GM12873 (cell line): ENCODE data around the gene ZNF407.

Source experiments
- TF ChIP-seq, protein P1 (sequence below): IDR thresholded peaks from 2 replicates; pipeline ENCODE4 v1.5.1; 2012; ENCODE audit warnings: low read depth, mild to moderate bottlenecking, moderate library complexity, low read length, control low read depth; ENCODE audit not compliant: insufficient read depth; ENCODE audit errors: missing control alignments

The ZNF407 gene

DNA sequence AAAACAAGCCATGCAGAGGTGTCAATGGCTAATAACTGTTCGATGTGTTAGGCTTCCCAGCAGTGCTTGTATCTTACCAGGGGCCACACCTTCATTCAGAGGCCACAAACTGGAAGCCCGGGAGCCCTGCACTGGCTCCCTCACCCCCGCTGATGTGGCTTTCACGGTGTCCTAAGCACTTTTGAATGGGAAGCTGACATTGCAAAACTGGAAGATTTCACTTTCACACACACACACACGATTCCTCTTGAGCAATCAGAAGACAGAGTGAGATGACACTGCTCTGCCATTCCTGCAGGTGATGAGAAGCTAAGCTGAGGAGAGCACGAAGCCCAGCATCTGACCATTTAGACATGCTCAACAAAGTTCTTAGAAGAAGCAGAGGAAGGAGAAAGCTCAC, 8.6 kb upstream of the ZNF407 start:
- TF ChIP-seq, protein P1, sequence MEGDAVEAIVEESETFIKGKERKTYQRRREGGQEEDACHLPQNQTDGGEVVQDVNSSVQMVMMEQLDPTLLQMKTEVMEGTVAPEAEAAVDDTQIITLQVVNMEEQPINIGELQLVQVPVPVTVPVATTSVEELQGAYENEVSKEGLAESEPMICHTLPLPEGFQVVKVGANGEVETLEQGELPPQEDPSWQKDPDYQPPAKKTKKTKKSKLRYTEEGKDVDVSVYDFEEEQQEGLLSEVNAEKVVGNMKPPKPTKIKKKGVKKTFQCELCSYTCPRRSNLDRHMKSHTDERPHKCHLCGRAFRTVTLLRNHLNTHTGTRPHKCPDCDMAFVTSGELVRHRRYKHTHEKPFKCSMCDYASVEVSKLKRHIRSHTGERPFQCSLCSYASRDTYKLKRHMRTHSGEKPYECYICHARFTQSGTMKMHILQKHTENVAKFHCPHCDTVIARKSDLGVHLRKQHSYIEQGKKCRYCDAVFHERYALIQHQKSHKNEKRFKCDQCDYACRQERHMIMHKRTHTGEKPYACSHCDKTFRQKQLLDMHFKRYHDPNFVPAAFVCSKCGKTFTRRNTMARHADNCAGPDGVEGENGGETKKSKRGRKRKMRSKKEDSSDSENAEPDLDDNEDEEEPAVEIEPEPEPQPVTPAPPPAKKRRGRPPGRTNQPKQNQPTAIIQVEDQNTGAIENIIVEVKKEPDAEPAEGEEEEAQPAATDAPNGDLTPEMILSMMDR = no peak

DNA sequence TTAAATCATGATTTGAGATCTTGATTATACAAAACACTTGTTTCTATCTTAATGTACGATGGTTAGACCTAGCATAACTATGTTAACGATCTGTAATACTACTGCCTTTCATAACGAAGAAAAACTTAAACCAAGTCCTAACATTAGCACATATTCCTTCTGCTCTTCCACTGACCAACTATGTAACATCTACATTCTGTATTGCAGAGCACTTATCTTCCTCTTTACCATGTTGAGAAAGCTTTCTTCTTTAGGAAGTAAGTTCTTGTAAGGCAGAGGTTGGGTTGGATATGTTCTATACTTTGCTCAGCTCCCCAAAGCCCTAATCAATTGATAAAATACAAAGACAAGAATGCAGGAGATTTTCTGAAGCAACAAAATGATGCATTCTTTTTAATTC, 7.9 kb upstream of the ZNF407 start:
- TF ChIP-seq, protein P1 = no peak

DNA sequence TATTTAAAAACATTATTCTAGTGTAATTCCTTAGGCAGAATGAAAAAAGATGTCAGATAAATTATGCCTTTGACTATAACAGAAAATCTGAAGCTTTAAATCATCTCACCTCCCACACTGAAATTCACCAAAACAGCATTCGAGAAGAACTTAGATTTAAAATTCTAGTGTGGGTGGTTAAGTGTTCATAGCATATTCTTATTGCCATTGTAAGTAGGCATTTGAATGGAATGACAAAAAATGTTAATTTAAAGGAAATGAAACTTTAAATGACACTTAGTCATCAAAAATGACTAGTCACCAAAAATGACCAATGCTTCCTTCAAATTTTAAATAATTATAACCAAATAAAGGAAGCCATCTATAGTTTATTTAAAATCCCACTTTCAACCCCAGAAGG, 7.0 kb upstream of the ZNF407 start:
- TF ChIP-seq, protein P1 = no peak

DNA sequence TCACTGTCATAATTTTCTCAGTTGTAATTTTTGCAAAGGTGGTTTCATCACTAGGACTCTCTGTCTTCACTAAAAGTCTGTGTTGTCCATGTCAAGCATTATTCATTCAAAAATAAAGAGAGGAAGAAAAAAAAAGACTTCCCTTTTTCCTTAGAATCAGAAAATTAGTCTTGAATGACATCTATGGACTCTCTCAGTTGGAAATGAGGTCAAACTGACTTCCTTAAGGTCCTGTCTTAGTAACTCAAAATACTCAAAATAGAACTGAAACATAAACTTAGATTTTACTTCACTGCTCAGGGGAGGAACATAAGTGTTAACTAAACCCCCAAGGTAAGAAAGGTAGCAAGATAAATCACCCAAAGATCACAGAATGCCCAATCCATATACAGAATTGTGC, 2.2 kb upstream of the ZNF407 start:
- TF ChIP-seq, protein P1 = no peak

DNA sequence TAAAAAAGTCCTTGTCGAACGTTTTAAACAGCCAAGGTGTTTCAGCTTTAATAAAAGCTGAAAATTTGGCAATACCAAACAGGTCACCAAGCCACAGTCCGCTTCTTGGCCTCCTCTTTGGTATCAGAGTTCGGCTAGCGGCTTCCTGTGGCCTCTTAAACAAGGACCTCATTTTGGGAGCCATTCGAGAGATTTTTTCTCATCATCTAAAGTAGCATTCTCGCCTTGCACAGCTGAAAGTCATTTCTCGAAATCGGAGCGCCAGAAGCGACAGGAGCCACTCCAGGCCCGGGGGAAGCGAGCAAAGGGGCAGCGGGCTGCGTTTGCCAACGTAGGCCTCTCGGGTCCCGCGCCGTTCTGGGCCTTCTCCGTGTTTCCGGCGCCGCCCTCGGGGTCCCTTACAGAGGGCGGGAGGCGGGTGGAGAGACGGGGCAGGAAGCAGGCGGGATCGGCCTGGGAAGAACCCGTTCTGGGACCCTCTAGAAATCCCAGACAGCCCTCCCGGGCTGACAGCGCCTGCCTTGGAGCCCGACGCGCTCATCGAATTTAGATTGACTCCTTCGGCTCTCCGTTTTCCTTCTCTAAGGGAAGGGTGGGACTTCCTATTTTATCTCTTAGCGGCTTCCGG, 522 bp upstream of the ZNF407 start:
- TF ChIP-seq, protein P1 = no peak

DNA sequence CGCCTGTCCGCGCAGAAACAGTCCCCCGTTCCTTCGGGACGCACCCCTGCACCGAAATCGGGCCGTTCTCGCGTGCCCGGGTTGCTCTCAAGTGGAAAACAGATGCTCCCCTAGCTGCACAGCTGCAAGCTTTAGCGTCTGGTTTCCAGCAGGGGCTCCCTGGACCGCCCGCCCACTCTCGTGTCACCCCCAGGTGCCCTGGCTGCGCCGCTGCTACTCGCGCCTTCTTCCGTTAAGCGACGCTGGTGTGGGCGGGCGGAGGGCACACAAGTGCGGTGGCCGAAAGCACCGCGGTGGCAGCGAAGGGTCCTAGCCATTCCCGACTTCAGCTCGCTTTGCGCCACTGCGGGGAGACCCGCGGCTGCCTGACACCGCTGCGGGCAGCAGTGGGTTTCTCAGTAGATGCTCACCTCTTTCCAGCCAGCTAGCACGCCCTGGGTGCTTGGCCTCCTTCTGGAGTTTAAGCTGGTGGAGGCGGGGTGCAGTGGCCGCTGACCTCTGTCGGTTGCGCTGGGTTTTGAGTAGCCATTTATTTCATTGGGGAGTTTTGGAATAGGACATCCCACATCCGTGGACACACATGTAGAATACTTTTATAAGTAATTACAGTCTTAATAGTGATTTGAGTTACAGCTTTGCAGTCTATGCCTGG, 806 bp downstream of the ZNF407 start:
- TF ChIP-seq, protein P1 = peak; percentile 40

DNA sequence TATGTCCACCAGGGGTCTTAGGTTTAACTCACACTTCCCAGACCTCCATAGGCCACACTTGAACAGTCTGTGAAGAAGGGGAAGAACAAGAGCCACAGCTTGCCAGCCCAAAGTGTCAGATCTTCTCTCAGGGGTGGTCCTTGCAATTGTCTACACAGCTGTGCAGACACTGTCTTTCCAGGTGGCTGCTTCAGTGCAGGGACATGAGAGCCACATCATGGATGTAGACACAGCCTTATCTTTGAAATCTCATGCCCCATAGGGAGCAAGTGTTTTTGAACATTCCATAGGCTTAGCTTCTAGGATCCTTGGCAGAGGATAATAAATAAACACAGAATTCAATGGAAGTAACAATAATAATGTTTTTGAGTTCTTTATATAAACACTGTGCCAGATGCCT, 6.7 kb downstream of the ZNF407 start:
- TF ChIP-seq, protein P1 = no peak
